AG04449 (cell line): ENCODE results near the gene CCDC170.

Experiments used
- CTCF ChIA-PET: fragments of 350-600 bp; formaldehyde crosslinking; extraction: SDS; loops from one replicate; lab custom pipeline; 2021; ENCODE audit warnings: antibody characterized with exemption; lab: Yijun Ruan, JAX
- POLR2A ChIA-PET: fragments of 400-600, 350-600 bp; formaldehyde crosslinking; extraction: SDS; loops from one replicate; lab custom pipeline; 2020; ENCODE audit warnings: antibody characterized with exemption, inconsistent platforms; lab: Yijun Ruan, JAX
- DNase-seq: peaks from one replicate; pipeline ENCODE4 v3.0.0-alpha.2; 2010; ENCODE audit warnings: low read depth, low spot score
- H3K4me3 ChIP-seq: 2 replicates; pipeline ENCODE4 v1.5.1; 2011; ENCODE audit warnings: low read depth, mild to moderate bottlenecking, control low read depth, low read length
- CTCF ChIP-seq: IDR thresholded peaks from one replicate; pipeline ENCODE4 v1.5.1; 2011; ENCODE audit warnings: mild to moderate bottlenecking, moderate library complexity, low read length, control low read depth, inconsistent platforms; ENCODE audit not compliant: insufficient read depth; ENCODE audit errors: missing control alignments

CCDC170 gene

GRCh38 chr6:151624481-151624880, 130.7 kb downstream of the CCDC170 start:
- H3K4me3 ChIP-seq = no peak overlapping the region
- DNase-seq = no peak
- ChIA-PET CTCF (no interaction called here), POLR2A (no interaction called here)
- no peak for TF ChIP-seq CTCF

GRCh38 chr6:151624900-151625536, 131.2 kb downstream of the CCDC170 start:
- ChIA-PET POLR2A (no interaction called here), CTCF (no interaction called here)
- no peak for DNase-seq
- TF ChIP-seq CTCF = no peak
- no peak overlapping the region for H3K4me3 ChIP-seq

GRCh38 chr6:151627689-151628444, 134.1 kb downstream of the CCDC170 start:
- ChIA-PET POLR2A (no interaction called here), CTCF (no interaction called here)
- DNase-seq = no peak

GRCh38 chr6:151629791-151630190, 136.0 kb downstream of the CCDC170 start:
- DNase-seq = no peak
- TF ChIP-seq CTCF = no peak
- ChIA-PET CTCF (interaction anchor here (0.9 kb wide), 1 partner anchor 224 kb away, joined by 3 read pairs; no protein-coding TSS in a partner anchor), POLR2A (no interaction called here)
- no peak overlapping the region for H3K4me3 ChIP-seq

More at GRCh38 chr6:151627689-151628444, 134.1 kb downstream of the CCDC170 start:
- no peak for TF ChIP-seq CTCF
- H3K4me3 ChIP-seq = no peak overlapping the region

- CTCF ChIA-PET = interaction anchor here (0.9 kb wide), 1 partner anchor 225 kb away, joined by 3 read pairs; no protein-coding TSS in a partner anchor
- no peak for TF ChIP-seq CTCF
- DNase-seq = no peak
- POLR2A ChIA-PET = no interaction called here
- no peak overlapping the region for H3K4me3 ChIP-seq
Measured at GRCh38 chr6:151630387-151630786, 136.6 kb downstream of the CCDC170 start.

GRCh38 chr6:151630991-151631655, 137.3 kb downstream of the CCDC170 start:
- no peak for TF ChIP-seq CTCF
- no peak for DNase-seq
- CTCF ChIA-PET = no interaction called here
- H3K4me3 ChIP-seq = no peak overlapping the region
- POLR2A ChIA-PET = no interaction called here
